SK-N-SH treated with all-trans-retinoic acid at 6 μM for 48 hours (cell line): ENCODE measurements around the gene ISCA2.

Experiments
- ATAC-seq: fragments of 200-7000 bp; cut with Tn5 transposase; 3 replicates; pipeline ENCODE4 v1.9.1; 2020; ENCODE audit warnings: mild to moderate bottlenecking, moderate library complexity
- ARNTL ChIP-seq: fragments of 450-650 bp; formaldehyde crosslinking; IDR thresholded peaks from 2 replicates; pipeline ENCODE4 v1.5.0; 2020; ENCODE audit warnings: low read depth, mild to moderate bottlenecking, moderate library complexity, borderline replicate concordance
- BACH2 ChIP-seq: fragments of 250-450 bp; sonication (Bioruptor Pico); IDR thresholded peaks from 2 replicates; pipeline ENCODE4 v1.9.0; 2021; ENCODE audit warnings: mild to moderate bottlenecking, borderline replicate concordance
- CSDC2 ChIP-seq: fragments of 250-450 bp; sonication (Bioruptor Pico); IDR thresholded peaks from 2 replicates; pipeline ENCODE4 v1.5.0; 2020; ENCODE audit warnings: mild to moderate bottlenecking, moderate library complexity
- ESRRG ChIP-seq: fragments of 250-450 bp; sonication (Bioruptor Pico); IDR thresholded peaks from 2 replicates; pipeline ENCODE4 v1.6.1; 2021; ENCODE audit warnings: mild to moderate bottlenecking
- GLIS3 ChIP-seq: fragments of 250-450 bp; sonication (Bioruptor Pico); IDR thresholded peaks from 2 replicates; pipeline ENCODE4 v1.5.0; 2020; ENCODE audit warnings: mild to moderate bottlenecking, moderate library complexity
- ISL1 ChIP-seq: fragments of 250-450 bp; sonication (Bioruptor Pico); IDR thresholded peaks from 2 replicates; pipeline ENCODE4 v2.1.2; 2022; ENCODE audit warnings: mild to moderate bottlenecking, moderate library complexity
- OSR1 ChIP-seq: fragments of 250-450 bp; sonication (Bioruptor Pico); IDR thresholded peaks from 2 replicates; pipeline ENCODE4 v1.8.0; 2022; ENCODE audit warnings: moderate library complexity, mild to moderate bottlenecking, inconsistent platforms
- PPARA ChIP-seq: fragments of 250-450 bp; sonication (Bioruptor Pico); IDR thresholded peaks from 2 replicates; pipeline ENCODE4 v1.5.0; 2020; ENCODE audit warnings: mild to moderate bottlenecking, borderline replicate concordance
- RARB ChIP-seq: fragments of 250-450 bp; sonication (Bioruptor Pico); IDR thresholded peaks from 2 replicates; pipeline ENCODE4 v1.8.0; 2021; ENCODE audit warnings: mild to moderate bottlenecking, moderate library complexity
- SNAI2 ChIP-seq: fragments of 250-450 bp; sonication (Bioruptor Pico); IDR thresholded peaks from 2 replicates; pipeline ENCODE4 v1.5.0; 2020; ENCODE audit warnings: mild to moderate bottlenecking, moderate library complexity
- TCF4 ChIP-seq: fragments of 250-450 bp; sonication (Bioruptor Pico); IDR thresholded peaks from 2 replicates; pipeline ENCODE4 v1.8.0; 2021; ENCODE audit warnings: mild to moderate bottlenecking, moderate library complexity, borderline replicate concordance
- TOX ChIP-seq: fragments of 250-450 bp; sonication (Bioruptor Pico); IDR thresholded peaks from 2 replicates; pipeline ENCODE4 v1.8.0; 2021; ENCODE audit warnings: mild to moderate bottlenecking, moderate library complexity, borderline replicate concordance
- ZC3H10 ChIP-seq: fragments of 250-450 bp; sonication (Bioruptor Pico); IDR thresholded peaks from 2 replicates; pipeline ENCODE4 v1.5.1; 2021; ENCODE audit warnings: mild to moderate bottlenecking, moderate library complexity
- ZFP3 ChIP-seq: fragments of 250-450 bp; sonication (Bioruptor Pico); IDR thresholded peaks from 2 replicates; pipeline ENCODE4 v1.5.0; 2020; ENCODE audit warnings: mild to moderate bottlenecking, moderate library complexity
- ZNF565 ChIP-seq: fragments of 450-650 bp; formaldehyde crosslinking; conservative IDR thresholded peaks from 2 replicates; pipeline ENCODE4 v1.5.0; 2020; ENCODE audit warnings: low read depth, mild to moderate bottlenecking, moderate library complexity
- ZNF70 ChIP-seq: fragments of 450-650 bp; formaldehyde crosslinking; IDR thresholded peaks from 2 replicates; pipeline ENCODE4 v1.5.0; 2020; ENCODE audit warnings: mild to moderate bottlenecking, moderate library complexity
- ZNF8 ChIP-seq: fragments of 450-650 bp; formaldehyde crosslinking; IDR thresholded peaks from 2 replicates; pipeline ENCODE4 v1.5.0; 2020; ENCODE audit warnings: mild to moderate bottlenecking, moderate library complexity
- TF ChIP-seq, protein P1 (sequence below): fragments of 250-450 bp; sonication (Bioruptor Pico); IDR thresholded peaks from 2 replicates; pipeline ENCODE4 v1.5.1; 2020; ENCODE audit warnings: low read depth, mild to moderate bottlenecking, moderate library complexity
- TF ChIP-seq, protein P2 (sequence below): fragments of 250-450 bp; sonication (Bioruptor Pico); IDR thresholded peaks from 2 replicates; pipeline ENCODE4 v1.5.1; 2021; ENCODE audit warnings: mild to moderate bottlenecking, moderate library complexity
- TF ChIP-seq, protein P3 (sequence below): fragments of 250-450 bp; sonication (Bioruptor Pico); IDR thresholded peaks from 2 replicates; pipeline ENCODE4 v1.8.0; 2021; ENCODE audit warnings: low read depth, mild to moderate bottlenecking, moderate library complexity, borderline replicate concordance
- TF ChIP-seq, protein P4 (sequence below): fragments of 250-450 bp; sonication (Bioruptor Pico); IDR thresholded peaks from 2 replicates; pipeline ENCODE4 v1.5.0; 2020; ENCODE audit warnings: mild to moderate bottlenecking, moderate library complexity

ISCA2 gene

DNA sequence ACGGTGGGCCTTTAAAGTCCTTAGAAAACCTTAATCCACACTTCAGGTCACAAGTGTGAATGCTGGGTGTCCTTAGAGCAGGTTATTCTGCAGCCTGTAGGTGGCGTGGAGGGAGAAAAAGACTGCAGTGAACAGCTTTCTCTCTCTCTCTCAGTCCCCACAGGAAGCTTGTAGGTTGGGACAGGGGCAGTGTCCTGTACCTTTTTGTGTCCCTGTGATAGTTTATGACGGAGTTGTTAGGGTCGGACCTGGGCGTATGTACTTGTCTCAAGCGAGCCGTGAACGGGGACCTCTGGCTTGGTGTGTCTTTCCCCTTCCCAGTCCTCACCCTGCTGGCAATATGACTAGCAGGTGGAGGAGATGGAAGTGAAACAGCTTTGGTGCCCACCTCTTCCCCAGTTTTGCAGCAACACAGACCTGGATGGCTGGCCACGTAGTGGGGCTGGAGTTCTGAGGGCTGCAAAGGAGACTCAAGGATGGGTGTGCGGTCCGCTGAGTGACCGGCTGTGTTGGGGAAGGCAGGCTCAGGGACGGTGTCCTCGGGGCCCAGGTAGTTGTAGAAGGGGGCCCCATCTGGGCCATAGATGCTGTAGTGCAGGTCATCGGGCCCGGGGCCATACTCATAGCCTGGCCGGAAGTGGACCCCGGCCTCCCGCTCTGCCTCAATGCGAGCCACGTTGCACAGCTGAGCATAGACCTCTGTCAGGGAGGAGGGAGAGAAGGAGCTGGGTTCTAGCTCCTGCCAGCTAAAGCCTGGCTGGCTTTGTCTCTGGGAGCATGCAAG lies 8.9 kb downstream of the ISCA2 start:
- TF ChIP-seq ZNF565 (CRISPR knock-in tag) (no peak), ESRRG (CRISPR knock-in tag) (no peak), SNAI2 (CRISPR knock-in tag) (no peak), BACH2 (CRISPR knock-in tag) (no peak), ARNTL (CRISPR knock-in tag) (no peak), ZNF70 (CRISPR knock-in tag) (no peak), ZNF8 (no peak), RARB (CRISPR knock-in tag) (no peak), PPARA (CRISPR knock-in tag) (no peak), ISL1 (no peak), TOX (no peak), OSR1 (CRISPR knock-in tag) (no peak)
- TF ChIP-seq, protein P1, sequence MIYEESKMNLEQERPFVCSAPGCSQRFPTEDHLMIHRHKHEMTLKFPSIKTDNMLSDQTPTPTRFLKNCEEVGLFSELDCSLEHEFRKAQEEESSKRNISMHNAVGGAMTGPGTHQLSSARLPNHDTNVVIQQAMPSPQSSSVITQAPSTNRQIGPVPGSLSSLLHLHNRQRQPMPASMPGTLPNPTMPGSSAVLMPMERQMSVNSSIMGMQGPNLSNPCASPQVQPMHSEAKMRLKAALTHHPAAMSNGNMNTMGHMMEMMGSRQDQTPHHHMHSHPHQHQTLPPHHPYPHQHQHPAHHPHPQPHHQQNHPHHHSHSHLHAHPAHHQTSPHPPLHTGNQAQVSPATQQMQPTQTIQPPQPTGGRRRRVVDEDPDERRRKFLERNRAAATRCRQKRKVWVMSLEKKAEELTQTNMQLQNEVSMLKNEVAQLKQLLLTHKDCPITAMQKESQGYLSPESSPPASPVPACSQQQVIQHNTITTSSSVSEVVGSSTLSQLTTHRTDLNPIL (CRISPR knock-in tag) = no peak
- TF ChIP-seq, protein P2, sequence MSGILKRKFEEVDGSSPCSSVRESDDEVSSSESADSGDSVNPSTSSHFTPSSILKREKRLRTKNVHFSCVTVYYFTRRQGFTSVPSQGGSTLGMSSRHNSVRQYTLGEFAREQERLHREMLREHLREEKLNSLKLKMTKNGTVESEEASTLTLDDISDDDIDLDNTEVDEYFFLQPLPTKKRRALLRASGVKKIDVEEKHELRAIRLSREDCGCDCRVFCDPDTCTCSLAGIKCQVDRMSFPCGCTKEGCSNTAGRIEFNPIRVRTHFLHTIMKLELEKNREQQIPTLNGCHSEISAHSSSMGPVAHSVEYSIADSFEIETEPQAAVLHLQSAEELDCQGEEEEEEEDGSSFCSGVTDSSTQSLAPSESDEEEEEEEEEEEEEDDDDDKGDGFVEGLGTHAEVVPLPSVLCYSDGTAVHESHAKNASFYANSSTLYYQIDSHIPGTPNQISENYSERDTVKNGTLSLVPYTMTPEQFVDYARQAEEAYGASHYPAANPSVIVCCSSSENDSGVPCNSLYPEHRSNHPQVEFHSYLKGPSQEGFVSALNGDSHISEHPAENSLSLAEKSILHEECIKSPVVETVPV (CRISPR knock-in tag) = no peak
- TF ChIP-seq, protein P3, sequence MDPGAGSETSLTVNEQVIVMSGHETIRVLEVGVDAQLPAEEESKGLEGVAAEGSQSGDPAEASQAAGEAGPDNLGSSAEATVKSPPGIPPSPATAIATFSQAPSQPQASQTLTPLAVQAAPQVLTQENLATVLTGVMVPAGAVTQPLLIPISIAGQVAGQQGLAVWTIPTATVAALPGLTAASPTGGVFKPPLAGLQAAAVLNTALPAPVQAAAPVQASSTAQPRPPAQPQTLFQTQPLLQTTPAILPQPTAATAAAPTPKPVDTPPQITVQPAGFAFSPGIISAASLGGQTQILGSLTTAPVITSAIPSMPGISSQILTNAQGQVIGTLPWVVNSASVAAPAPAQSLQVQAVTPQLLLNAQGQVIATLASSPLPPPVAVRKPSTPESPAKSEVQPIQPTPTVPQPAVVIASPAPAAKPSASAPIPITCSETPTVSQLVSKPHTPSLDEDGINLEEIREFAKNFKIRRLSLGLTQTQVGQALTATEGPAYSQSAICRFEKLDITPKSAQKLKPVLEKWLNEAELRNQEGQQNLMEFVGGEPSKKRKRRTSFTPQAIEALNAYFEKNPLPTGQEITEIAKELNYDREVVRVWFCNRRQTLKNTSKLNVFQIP (CRISPR knock-in tag) = no peak
- ATAC-seq = peak; percentile 67

DNA sequence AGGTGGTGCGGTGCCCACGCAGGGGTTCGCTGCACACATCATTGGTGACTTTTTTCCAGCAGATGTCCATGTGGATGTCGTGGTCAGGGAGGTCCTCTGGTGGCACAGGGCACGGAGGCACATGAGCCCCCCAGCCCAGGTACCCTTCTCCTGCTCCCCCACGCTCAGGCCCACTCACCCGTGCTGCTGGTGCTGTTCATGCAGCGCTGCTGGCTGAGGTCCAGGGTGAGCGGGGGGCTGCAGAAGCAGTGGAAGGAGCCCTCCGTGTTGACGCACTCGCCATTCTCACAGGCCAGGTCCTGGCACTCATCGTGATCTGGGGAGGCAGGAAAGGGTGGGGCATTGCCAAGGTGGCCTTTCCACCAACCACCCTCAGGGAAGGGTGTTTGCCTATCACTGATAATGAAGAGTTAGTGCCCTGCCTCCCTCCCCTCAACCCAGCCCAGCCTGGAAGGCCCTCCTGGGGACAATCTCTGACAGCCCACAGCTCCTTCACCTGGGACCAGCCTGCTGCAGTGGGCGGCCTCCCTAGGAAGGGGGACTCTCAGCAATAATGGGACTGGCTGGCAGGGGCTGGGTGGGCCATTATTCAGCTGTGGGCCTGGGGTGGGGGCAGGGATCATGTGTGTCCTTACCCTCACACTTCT lies 9.8 kb downstream of the ISCA2 start:
- no peak for ATAC-seq
- no peak for TF ChIP-seq RARB (CRISPR knock-in tag)
- no peak for TF ChIP-seq TOX
- TF ChIP-seq ZNF70 (CRISPR knock-in tag) = no peak
- no peak for TF ChIP-seq ZNF565 (CRISPR knock-in tag)
- TF ChIP-seq, protein P4, sequence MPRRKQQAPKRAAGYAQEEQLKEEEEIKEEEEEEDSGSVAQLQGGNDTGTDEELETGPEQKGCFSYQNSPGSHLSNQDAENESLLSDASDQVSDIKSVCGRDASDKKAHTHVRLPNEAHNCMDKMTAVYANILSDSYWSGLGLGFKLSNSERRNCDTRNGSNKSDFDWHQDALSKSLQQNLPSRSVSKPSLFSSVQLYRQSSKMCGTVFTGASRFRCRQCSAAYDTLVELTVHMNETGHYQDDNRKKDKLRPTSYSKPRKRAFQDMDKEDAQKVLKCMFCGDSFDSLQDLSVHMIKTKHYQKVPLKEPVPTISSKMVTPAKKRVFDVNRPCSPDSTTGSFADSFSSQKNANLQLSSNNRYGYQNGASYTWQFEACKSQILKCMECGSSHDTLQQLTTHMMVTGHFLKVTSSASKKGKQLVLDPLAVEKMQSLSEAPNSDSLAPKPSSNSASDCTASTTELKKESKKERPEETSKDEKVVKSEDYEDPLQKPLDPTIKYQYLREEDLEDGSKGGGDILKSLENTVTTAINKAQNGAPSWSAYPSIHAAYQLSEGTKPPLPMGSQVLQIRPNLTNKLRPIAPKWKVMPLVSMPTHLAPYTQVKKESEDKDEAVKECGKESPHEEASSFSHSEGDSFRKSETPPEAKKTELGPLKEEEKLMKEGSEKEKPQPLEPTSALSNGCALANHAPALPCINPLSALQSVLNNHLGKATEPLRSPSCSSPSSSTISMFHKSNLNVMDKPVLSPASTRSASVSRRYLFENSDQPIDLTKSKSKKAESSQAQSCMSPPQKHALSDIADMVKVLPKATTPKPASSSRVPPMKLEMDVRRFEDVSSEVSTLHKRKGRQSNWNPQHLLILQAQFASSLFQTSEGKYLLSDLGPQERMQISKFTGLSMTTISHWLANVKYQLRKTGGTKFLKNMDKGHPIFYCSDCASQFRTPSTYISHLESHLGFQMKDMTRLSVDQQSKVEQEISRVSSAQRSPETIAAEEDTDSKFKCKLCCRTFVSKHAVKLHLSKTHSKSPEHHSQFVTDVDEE (CRISPR knock-in tag) = no peak
- no peak for TF ChIP-seq ARNTL (CRISPR knock-in tag)
- TF ChIP-seq, protein P1 (CRISPR knock-in tag) = no peak
- no peak for TF ChIP-seq GLIS3 (CRISPR knock-in tag)
- TF ChIP-seq ZNF8 = no peak
- TF ChIP-seq TCF4 (CRISPR knock-in tag) = no peak
- no peak for TF ChIP-seq BACH2 (CRISPR knock-in tag)
- no peak for TF ChIP-seq ZC3H10 (CRISPR knock-in tag)
- no peak for TF ChIP-seq SNAI2 (CRISPR knock-in tag)
- no peak for TF ChIP-seq ESRRG (CRISPR knock-in tag)
- no peak for TF ChIP-seq PPARA (CRISPR knock-in tag)
- TF ChIP-seq CSDC2 (CRISPR knock-in tag) = no peak
- no peak for TF ChIP-seq ISL1
- TF ChIP-seq ZFP3 (CRISPR knock-in tag) = no peak
- TF ChIP-seq, protein P3 (CRISPR knock-in tag) = no peak
